Ascending aorta (tissue), 2 donors: Measurements from ENCODE around the gene NUAK2. TPM values are rescaled to one million over a fixed set of nuclear protein-coding genes. Genes with fewer than 3 reads are reported as not detected.

ENCODE experiments used
- DNase-seq, 2 donors: peaks; one replicate each; pipeline ENCODE4 v3.0.0-alpha.2; 2019; ENCODE audit warnings: low spot score in 2 of 2
- H3K27ac ChIP-seq, 2 donors: fragments of 200-600 bp; sonication (generic); one replicate each; pipeline ENCODE4 v1.5.1; 2016 to 2017; ENCODE audit warnings: mild to moderate bottlenecking in 1 of 2
- H3K27me3 ChIP-seq: fragments of 200-600 bp; sonication (generic); one replicate; pipeline ENCODE4 v1.5.1; 2017
- H3K36me3 ChIP-seq, 2 donors: fragments of 200-600 bp; sonication (generic); one replicate each; pipeline ENCODE4 v1.5.1; 2016
- H3K4me1 ChIP-seq, 2 donors: fragments of 200-600 bp; sonication (generic); one replicate each; pipeline ENCODE4 v1.5.1; 2016 to 2017; ENCODE audit warnings: mild to moderate bottlenecking in 1 of 2
- H3K4me3 ChIP-seq, 2 donors: fragments of 200-600 bp; sonication (generic); one replicate each; pipeline ENCODE4 v1.5.1; 2016 to 2017; ENCODE audit warnings: mild to moderate bottlenecking in 1 of 2
- H3K9me3 ChIP-seq, 2 donors: fragments of 200-600 bp; sonication (generic); one replicate each; pipeline ENCODE4 v1.5.1; 2016
- CTCF ChIP-seq, 3 experiments: fragments of 200-600 bp in 2 of 3; fragments of 450-650 bp in 1 of 3; sonication (generic) in 2 of 3; IDR thresholded peaks; one replicate each; pipeline ENCODE4 v1.5.1; 2016 to 2019; ENCODE audit warnings: antibody characterized with exemption in 3 of 3, mild to moderate bottlenecking in 1 of 3, moderate library complexity in 1 of 3
- intact Hi-C: fragments of 100-400 bp; cut with DNase I; formaldehyde crosslinking; loops from one replicate; pipeline ENCODE4 v1.15.1; 2023
- total RNA-seq: library from RNA; depleted of rRNA; stranded (reverse); fragments of >200 nt; gene quantifications from one replicate; pipeline ENCODE4 v1.1.0, GENCODE V29; 2016

Gene NUAK2
- total RNA-seq, 1 donor from 2014 or later = 0.85 TPM

- Histone ChIP-seq H3K4me3 (no peak overlapping the region), H3K36me3 (peaks cover 8 to 18% of the 10 kb centered on the region in 2 donors), H3K9me3 (no peaks in the 10 kb centered on the region), H3K27me3 (no peaks in the 10 kb centered on the region), H3K27ac (no peak overlapping the region), H3K4me1 (no peaks in the 10 kb centered on the region)
- no peak for TF ChIP-seq CTCF (IDR thresholded peaks at IDR 0.05)
- intact Hi-C loops = no loop called here
- no peak for DNase-seq
These were observed 50.3 kb downstream of the NUAK2 start for GRCh38 chr1:205271277-205271676.

GRCh38 chr1:205270764-205271163 lies 50.8 kb downstream of the NUAK2 start:
- TF ChIP-seq CTCF (IDR thresholded peaks at IDR 0.05) = no peak
- H3K4me3 ChIP-seq = no peak overlapping the region
- peaks cover 8 to 18% of the 10 kb centered on the region in 2 donors for H3K36me3 ChIP-seq
- no peak for DNase-seq
- no peaks in the 10 kb centered on the region for H3K27me3 ChIP-seq
- H3K9me3 ChIP-seq = no peaks in the 10 kb centered on the region
- H3K27ac ChIP-seq = no peak overlapping the region
- intact Hi-C loops = no loop called here
- H3K4me1 ChIP-seq = no peaks in the 10 kb centered on the region

GRCh38 chr1:205270271-205270670 lies 51.3 kb downstream of the NUAK2 start:
- TF ChIP-seq CTCF (IDR thresholded peaks at IDR 0.05) = no peak
- Histone ChIP-seq H3K9me3 (no peaks in the 10 kb centered on the region), H3K27ac (no peak overlapping the region), H3K4me1 (no peaks in the 10 kb centered on the region), H3K36me3 (peaks cover 8 to 18% of the 10 kb centered on the region in 2 donors), H3K4me3 (no peak overlapping the region), H3K27me3 (no peaks in the 10 kb centered on the region)
- no peak for DNase-seq
- intact Hi-C loops = no loop called here

GRCh38 chr1:205269711-205270110 lies 51.8 kb downstream of the NUAK2 start:
- TF ChIP-seq CTCF (IDR thresholded peaks at IDR 0.05) = no peak
- Histone ChIP-seq H3K27me3 (no peaks in the 10 kb centered on the region), H3K27ac (no peak overlapping the region), H3K9me3 (no peaks in the 10 kb centered on the region), H3K4me3 (no peak overlapping the region), H3K36me3 (peaks cover 8 to 18% of the 10 kb centered on the region in 2 donors), H3K4me1 (no peaks in the 10 kb centered on the region)
- intact Hi-C loops = no loop called here
- DNase-seq = no peak

GRCh38 chr1:205268846-205269680 lies 52.5 kb downstream of the NUAK2 start:
- Histone ChIP-seq H3K27ac (no peak overlapping the region), H3K4me3 (no peak overlapping the region), H3K9me3 (no peaks in the 10 kb centered on the region), H3K4me1 (no peaks in the 10 kb centered on the region), H3K36me3 (peaks cover 8 to 18% of the 10 kb centered on the region in 2 donors), H3K27me3 (no peaks in the 10 kb centered on the region)
- TF ChIP-seq CTCF (IDR thresholded peaks at IDR 0.05) = no peak
- DNase-seq = no peak
- intact Hi-C loops = no loop called here
